DND-41 (cell line): ENCODE results near the gene CHTF18.

Source experiments
- ATAC-seq: fragments of 200-7000 bp; cut with Tn5 transposase; 3 replicates; pipeline ENCODE4 v1.9.1; 2021; ENCODE audit warnings: low read depth; ENCODE audit not compliant: insufficient read depth
- DNase-seq: peaks from one replicate; pipeline ENCODE4 v3.0.0-alpha.2; 2020
- H2AFZ ChIP-seq: 2 replicates; pipeline ENCODE4 v1.6.0; 2012; ENCODE audit warnings: low read depth, low read length
- H3K27ac ChIP-seq: 2 replicates; pipeline ENCODE4 v1.5.1; 2012; ENCODE audit warnings: low read length, inconsistent platforms
- H3K27me3 ChIP-seq: fragments of 200-600 bp; sonication (generic); 2 replicates; pipeline ENCODE4 v1.6.0; 2012; ENCODE audit warnings: low read length, mild to moderate bottlenecking, inconsistent platforms; ENCODE audit not compliant: insufficient read depth, poor library complexity
- H3K36me3 ChIP-seq: 2 replicates; pipeline ENCODE4 v1.5.1; 2012; ENCODE audit warnings: low read length, inconsistent platforms; ENCODE audit not compliant: insufficient read depth
- H3K4me1 ChIP-seq: 2 replicates; pipeline ENCODE4 v1.5.1; 2012; ENCODE audit warnings: mild to moderate bottlenecking, low read length; ENCODE audit not compliant: insufficient read depth
- H3K4me2 ChIP-seq: 2 replicates; pipeline ENCODE4 v1.6.0; 2012; ENCODE audit warnings: mild to moderate bottlenecking, moderate library complexity, low read length, inconsistent platforms; ENCODE audit not compliant: insufficient read depth
- H3K4me3 ChIP-seq, 2 experiments: fragments of 200-600 bp in 1 of 2; shearing (Covaris generic) in 1 of 2; 2 replicates each; pipeline ENCODE4 v1.5.1; 2012 to 2016; ENCODE audit warnings: inconsistent platforms in 2 of 2, low read length in 2 of 2, mild to moderate bottlenecking in 2 of 2, low read depth in 1 of 2, moderate library complexity in 1 of 2
- H3K79me2 ChIP-seq: 2 replicates; pipeline ENCODE4 v1.6.0; 2012; ENCODE audit warnings: low read length, inconsistent platforms; ENCODE audit not compliant: insufficient read depth
- H3K9ac ChIP-seq: 2 replicates; pipeline ENCODE4 v1.6.0; 2012; ENCODE audit warnings: low read depth, mild to moderate bottlenecking, inconsistent platforms, low read length, moderate library complexity
- H3K9me3 ChIP-seq: 2 replicates; pipeline ENCODE4 v1.5.1; 2012; ENCODE audit warnings: low read length, moderate library complexity, mild to moderate bottlenecking, inconsistent platforms; ENCODE audit not compliant: insufficient read depth, severe bottlenecking
- H4K20me1 ChIP-seq: 2 replicates; pipeline ENCODE4 v1.6.0; 2012; ENCODE audit warnings: low read length; ENCODE audit not compliant: insufficient read depth
- CTCF ChIP-seq: IDR thresholded peaks from 2 replicates; pipeline ENCODE4 v1.5.1; 2012; ENCODE audit warnings: borderline replicate concordance, low read length, moderate library complexity, mild to moderate bottlenecking; ENCODE audit not compliant: poor library complexity, severe bottlenecking; ENCODE audit errors: extremely low read depth
- EZH2 ChIP-seq: IDR thresholded peaks from 3 replicates; pipeline ENCODE4 v1.6.1; 2012; ENCODE audit warnings: borderline replicate concordance, low read depth, mild to moderate bottlenecking, moderate library complexity, low read length, inconsistent platforms; ENCODE audit not compliant: severe bottlenecking

Gene CHTF18

GRCh38 chr16:801584-802363 is 13.4 kb downstream of the CHTF18 start:
- peaks cover 28% of the 10 kb centered on the region for H4K20me1 ChIP-seq
- no peaks in the 10 kb centered on the region for H3K79me2 ChIP-seq
- H3K9ac ChIP-seq: no peak overlapping the region
- H3K4me2 ChIP-seq: no peak overlapping the region
- peak; percentile 20 for ATAC-seq
- no peak overlapping the region for H3K4me3 ChIP-seq
- no peak overlapping the region for H2AFZ ChIP-seq
- peaks cover 12% of the 10 kb centered on the region for H3K36me3 ChIP-seq
- H3K9me3 ChIP-seq: no peaks in the 10 kb centered on the region
- H3K4me1 ChIP-seq: no peaks in the 10 kb centered on the region
- TF ChIP-seq CTCF: no peak
- no peak for TF ChIP-seq EZH2
- no peak overlapping the region for H3K27ac ChIP-seq
- no peak for DNase-seq
- H3K27me3 ChIP-seq: no peaks in the 10 kb centered on the region

GRCh38 chr16:802461-802860 is 14.0 kb downstream of the CHTF18 start:
- Histone ChIP-seq H2AFZ (no peak overlapping the region), H3K36me3 (peaks cover 6% of the 10 kb centered on the region), H3K27ac (no peak overlapping the region), H3K9ac (no peak overlapping the region), H3K79me2 (no peaks in the 10 kb centered on the region), H3K9me3 (no peaks in the 10 kb centered on the region), H3K4me3 (no peak overlapping the region), H3K27me3 (no peaks in the 10 kb centered on the region), H3K4me2 (no peak overlapping the region), H3K4me1 (no peaks in the 10 kb centered on the region), H4K20me1 (peaks cover 22% of the 10 kb centered on the region)
- DNase-seq (no peak), ATAC-seq (no peak)
- TF ChIP-seq EZH2 (no peak), CTCF (no peak)

GRCh38 chr16:802914-803753 is 14.7 kb downstream of the CHTF18 start:
- H3K4me1 ChIP-seq: no peaks in the 10 kb centered on the region
- H3K36me3 ChIP-seq: peaks cover under 1% of the 10 kb centered on the region; the same call in 1 of the 2 replicates
- no peak for ATAC-seq
- H3K27ac ChIP-seq: no peak overlapping the region
- no peak overlapping the region for H3K4me2 ChIP-seq
- no peaks in the 10 kb centered on the region for H3K27me3 ChIP-seq
- no peak overlapping the region for H3K9ac ChIP-seq
- H3K9me3 ChIP-seq: no peaks in the 10 kb centered on the region
- H3K4me3 ChIP-seq: no peak overlapping the region
- H2AFZ ChIP-seq: no peak overlapping the region
- DNase-seq: no peak
- H3K79me2 ChIP-seq: no peaks in the 10 kb centered on the region
- TF ChIP-seq CTCF (no peak), EZH2 (no peak)
- H4K20me1 ChIP-seq: peaks cover 22% of the 10 kb centered on the region
